Measurements from ENCODE around the gene ZG16B.

- TF ChIP-seq, protein P1, sequence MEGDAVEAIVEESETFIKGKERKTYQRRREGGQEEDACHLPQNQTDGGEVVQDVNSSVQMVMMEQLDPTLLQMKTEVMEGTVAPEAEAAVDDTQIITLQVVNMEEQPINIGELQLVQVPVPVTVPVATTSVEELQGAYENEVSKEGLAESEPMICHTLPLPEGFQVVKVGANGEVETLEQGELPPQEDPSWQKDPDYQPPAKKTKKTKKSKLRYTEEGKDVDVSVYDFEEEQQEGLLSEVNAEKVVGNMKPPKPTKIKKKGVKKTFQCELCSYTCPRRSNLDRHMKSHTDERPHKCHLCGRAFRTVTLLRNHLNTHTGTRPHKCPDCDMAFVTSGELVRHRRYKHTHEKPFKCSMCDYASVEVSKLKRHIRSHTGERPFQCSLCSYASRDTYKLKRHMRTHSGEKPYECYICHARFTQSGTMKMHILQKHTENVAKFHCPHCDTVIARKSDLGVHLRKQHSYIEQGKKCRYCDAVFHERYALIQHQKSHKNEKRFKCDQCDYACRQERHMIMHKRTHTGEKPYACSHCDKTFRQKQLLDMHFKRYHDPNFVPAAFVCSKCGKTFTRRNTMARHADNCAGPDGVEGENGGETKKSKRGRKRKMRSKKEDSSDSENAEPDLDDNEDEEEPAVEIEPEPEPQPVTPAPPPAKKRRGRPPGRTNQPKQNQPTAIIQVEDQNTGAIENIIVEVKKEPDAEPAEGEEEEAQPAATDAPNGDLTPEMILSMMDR (IDR thresholded peaks at IDR 0.05): no peak
- TF ChIP-seq POLR2AphosphoS5 (IDR thresholded peaks at IDR 0.05) (no peak), POLR2A (IDR thresholded peaks at IDR 0.05) (no peak), EP300 (IDR thresholded peaks at IDR 0.05) (no peak)
Observed at GRCh38 chr16:2859686-2860265, 29.7 kb downstream of the ZG16B start.
